ENCODE measurements around the gene BCDIN3D. TPM values are rescaled to one million over a fixed set of nuclear protein-coding genes. Genes with fewer than 3 reads are reported as not detected.

Gene BCDIN3D
- total RNA-seq, 1 experiment from 2014 or later = 3.3 TPM

DNA sequence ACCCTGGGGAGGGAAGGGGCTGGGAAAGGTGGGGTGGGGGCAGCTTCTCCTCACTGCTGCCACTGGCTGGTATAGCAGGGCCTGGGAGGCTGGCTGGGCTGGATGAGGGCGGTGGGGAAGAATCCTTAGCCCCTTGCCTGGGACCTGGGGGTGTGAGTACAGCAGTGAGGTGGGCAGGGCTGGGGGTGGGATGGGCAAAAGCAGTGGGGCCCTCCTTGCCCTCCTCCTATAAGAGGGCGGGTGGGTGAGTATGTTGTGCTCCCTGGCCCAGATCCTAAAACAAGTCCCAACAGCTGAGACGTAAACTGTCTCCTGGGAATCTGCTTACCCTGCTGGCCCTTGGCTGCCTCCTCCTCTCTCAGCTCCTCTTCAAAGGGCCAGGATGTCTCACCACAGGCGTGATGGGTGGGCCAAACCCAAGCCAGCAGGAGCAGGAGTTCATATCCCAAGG lies 16.9 kb downstream of the BCDIN3D start:
- peaks cover 16% of the 10 kb centered on the region for H3K23me2 ChIP-seq (ENCODE audit: insufficient read length, low read depth, low read length, poor library complexity, severe bottlenecking)
- no peak overlapping the region for H3K56ac ChIP-seq (ENCODE audit: insufficient read length, low read depth, low read length)
- no peaks in the 10 kb centered on the region for H4K20me1 ChIP-seq (ENCODE audit: control insufficient read depth, insufficient read depth, insufficient read length)
- H3K9me3 ChIP-seq (ENCODE audit: control insufficient read depth, low read depth, low read length) = no peaks in the 10 kb centered on the region
- no peak overlapping the region for H3K27ac ChIP-seq (ENCODE audit: insufficient read length, low read depth, low read length)
- H3K4me2 ChIP-seq (ENCODE audit: insufficient read depth, insufficient read length, low read length) = no peak overlapping the region
- no peaks in the 10 kb centered on the region; a peak in 1 of 5 replicates for H3K9me3 Mint-ChIP-seq
- no peak overlapping the region for H3K14ac ChIP-seq (ENCODE audit: insufficient read depth, low read length)
- no peaks in the 10 kb centered on the region for H3K27me3 ChIP-seq (ENCODE audit: insufficient read depth, low read length)
- H3K9ac ChIP-seq (ENCODE audit: extremely low read depth, insufficient read length, low read length) = no peak overlapping the region
- peak overlapping the region; percentile 88 to 98; a peak in 4 of 5 replicates for H3K4me3 Mint-ChIP-seq
- no peak overlapping the region for H2BK120ac ChIP-seq (ENCODE audit: low read depth, low read length, poor library complexity, severe bottlenecking)
- no peak overlapping the region for H3K23ac ChIP-seq (ENCODE audit: insufficient read length, low read depth, low read length)
- H2BK5ac ChIP-seq (ENCODE audit: insufficient read length, low read length) = no peak overlapping the region
- H3K36me3 Mint-ChIP-seq (ENCODE audit: insufficient read depth in 1 of 3, low read depth in 3 of 3) = peaks cover 13 to 14% (median 14%) of the 10 kb centered on the region in 3 experiments
- no peak overlapping the region for H3K4ac ChIP-seq (ENCODE audit: low read depth, low read length)
- WGBS (ENCODE audit: extremely low coverage, insufficient read length, low lambda C conversion rate) = no CpG with 5 or more reads among the region's 4 CpGs
- H4K91ac ChIP-seq (ENCODE audit: insufficient read length, low read depth, low read length) = no peak overlapping the region
- H3T11ph ChIP-seq (ENCODE audit: low read length) = no peak overlapping the region
- no peak overlapping the region for H2BK15ac ChIP-seq (ENCODE audit: low read depth, low read length)
- H3K27me3 Mint-ChIP-seq (ENCODE audit: low read depth) = no peaks in the 10 kb centered on the region
- H4K5ac ChIP-seq (ENCODE audit: insufficient read length, low read depth, low read length) = no peak overlapping the region
- peaks cover 45 to 57% of the 10 kb centered on the region in 2 experiments for H3K4me1 Mint-ChIP-seq
- no peak overlapping the region for H2AK5ac ChIP-seq (ENCODE audit: insufficient read length, low read length)
- H3K18ac ChIP-seq (ENCODE audit: insufficient read length, low read depth, low read length) = no peak overlapping the region
- DNase-seq = no peak
- peak overlapping the region in 1 of 3 experiments; percentile 73; a peak in 1 of 7 replicates for H3K27ac Mint-ChIP-seq
- H3K79me1 ChIP-seq (ENCODE audit: insufficient read depth, low read depth, low read length, poor library complexity, severe bottlenecking) = peaks cover 4% of the 10 kb centered on the region
- TF ChIP-seq, protein P1, sequence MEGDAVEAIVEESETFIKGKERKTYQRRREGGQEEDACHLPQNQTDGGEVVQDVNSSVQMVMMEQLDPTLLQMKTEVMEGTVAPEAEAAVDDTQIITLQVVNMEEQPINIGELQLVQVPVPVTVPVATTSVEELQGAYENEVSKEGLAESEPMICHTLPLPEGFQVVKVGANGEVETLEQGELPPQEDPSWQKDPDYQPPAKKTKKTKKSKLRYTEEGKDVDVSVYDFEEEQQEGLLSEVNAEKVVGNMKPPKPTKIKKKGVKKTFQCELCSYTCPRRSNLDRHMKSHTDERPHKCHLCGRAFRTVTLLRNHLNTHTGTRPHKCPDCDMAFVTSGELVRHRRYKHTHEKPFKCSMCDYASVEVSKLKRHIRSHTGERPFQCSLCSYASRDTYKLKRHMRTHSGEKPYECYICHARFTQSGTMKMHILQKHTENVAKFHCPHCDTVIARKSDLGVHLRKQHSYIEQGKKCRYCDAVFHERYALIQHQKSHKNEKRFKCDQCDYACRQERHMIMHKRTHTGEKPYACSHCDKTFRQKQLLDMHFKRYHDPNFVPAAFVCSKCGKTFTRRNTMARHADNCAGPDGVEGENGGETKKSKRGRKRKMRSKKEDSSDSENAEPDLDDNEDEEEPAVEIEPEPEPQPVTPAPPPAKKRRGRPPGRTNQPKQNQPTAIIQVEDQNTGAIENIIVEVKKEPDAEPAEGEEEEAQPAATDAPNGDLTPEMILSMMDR (conservative IDR thresholded peaks at IDR 0.05) = no peak
- no peak overlapping the region for H2AFZ ChIP-seq (ENCODE audit: low read length)
- no peak overlapping the region for H2BK12ac ChIP-seq (ENCODE audit: insufficient read length, low read depth, low read length)
- no peak overlapping the region for H4K8ac ChIP-seq (replicated peaks; ENCODE audit: insufficient read length, low read depth, low read length)
- peaks cover 2% of the 10 kb centered on the region for H3K4me1 ChIP-seq (ENCODE audit: insufficient read depth, low read length)
- peaks cover 2% of the 10 kb centered on the region; the same call in 1 of the 2 replicates for H3K79me2 ChIP-seq (ENCODE audit: insufficient read depth, low read length)
- no peak overlapping the region for H2BK20ac ChIP-seq (ENCODE audit: low read depth, low read length, poor library complexity, severe bottlenecking)
